22Rv1 (cell line): ENCODE data around the gene FAT1.

Experiments used
- ZFX ChIP-seq: fragments of 450-650 bp; IDR thresholded peaks from 2 replicates; pipeline ENCODE4 v1.6.1; 2017; ENCODE audit warnings: antibody characterized with exemption, borderline replicate concordance
- TF ChIP-seq, protein P1 (sequence below): fragments of 450-650 bp; IDR thresholded peaks from 2 replicates; pipeline ENCODE4 v1.5.1; 2017; ENCODE audit warnings: mild to moderate bottlenecking

DNA sequence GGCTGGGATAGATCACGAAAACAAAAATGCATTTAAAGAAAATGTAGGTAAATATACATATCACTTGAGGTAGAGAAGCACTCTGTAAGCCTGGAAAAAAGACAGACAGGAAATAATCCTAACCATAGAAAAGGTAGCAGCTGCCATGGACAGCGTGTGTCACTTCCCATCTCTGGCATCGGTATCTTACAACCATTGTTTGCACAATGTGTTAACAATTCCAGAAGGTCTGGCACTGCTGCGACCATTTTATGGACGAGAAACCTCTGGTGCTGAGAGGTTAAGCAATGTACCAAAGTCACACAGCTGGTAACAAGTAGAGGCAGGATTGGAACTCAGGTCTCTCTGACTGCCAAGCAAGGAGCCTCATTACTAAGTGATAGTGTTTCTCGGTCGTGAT, 166.6 kb downstream of the FAT1 start:
- TF ChIP-seq, protein P1, sequence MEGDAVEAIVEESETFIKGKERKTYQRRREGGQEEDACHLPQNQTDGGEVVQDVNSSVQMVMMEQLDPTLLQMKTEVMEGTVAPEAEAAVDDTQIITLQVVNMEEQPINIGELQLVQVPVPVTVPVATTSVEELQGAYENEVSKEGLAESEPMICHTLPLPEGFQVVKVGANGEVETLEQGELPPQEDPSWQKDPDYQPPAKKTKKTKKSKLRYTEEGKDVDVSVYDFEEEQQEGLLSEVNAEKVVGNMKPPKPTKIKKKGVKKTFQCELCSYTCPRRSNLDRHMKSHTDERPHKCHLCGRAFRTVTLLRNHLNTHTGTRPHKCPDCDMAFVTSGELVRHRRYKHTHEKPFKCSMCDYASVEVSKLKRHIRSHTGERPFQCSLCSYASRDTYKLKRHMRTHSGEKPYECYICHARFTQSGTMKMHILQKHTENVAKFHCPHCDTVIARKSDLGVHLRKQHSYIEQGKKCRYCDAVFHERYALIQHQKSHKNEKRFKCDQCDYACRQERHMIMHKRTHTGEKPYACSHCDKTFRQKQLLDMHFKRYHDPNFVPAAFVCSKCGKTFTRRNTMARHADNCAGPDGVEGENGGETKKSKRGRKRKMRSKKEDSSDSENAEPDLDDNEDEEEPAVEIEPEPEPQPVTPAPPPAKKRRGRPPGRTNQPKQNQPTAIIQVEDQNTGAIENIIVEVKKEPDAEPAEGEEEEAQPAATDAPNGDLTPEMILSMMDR: no peak
- TF ChIP-seq ZFX: no peak
